ENCODE data around the gene HIRIP3.

DNA sequence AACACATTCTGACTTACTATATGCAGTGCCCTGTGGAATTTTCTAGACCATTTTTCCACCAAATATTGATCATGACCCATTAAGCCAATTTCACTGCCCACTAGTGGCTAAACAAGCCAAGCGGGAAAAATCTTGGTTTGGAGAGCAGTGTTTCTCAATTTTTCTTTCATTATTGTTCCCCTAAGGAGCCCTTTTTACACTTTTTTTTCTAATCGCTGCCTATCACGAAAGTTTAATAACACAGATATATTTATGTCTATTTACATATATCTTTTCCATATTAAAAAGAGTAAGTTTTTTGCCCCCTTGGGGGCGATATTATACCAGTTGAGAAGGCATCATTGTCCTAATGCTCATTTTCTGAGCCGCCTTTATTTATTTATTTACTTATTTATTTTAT is 46.4 kb upstream of the HIRIP3 start:
- TF ChIP-seq, protein P1, sequence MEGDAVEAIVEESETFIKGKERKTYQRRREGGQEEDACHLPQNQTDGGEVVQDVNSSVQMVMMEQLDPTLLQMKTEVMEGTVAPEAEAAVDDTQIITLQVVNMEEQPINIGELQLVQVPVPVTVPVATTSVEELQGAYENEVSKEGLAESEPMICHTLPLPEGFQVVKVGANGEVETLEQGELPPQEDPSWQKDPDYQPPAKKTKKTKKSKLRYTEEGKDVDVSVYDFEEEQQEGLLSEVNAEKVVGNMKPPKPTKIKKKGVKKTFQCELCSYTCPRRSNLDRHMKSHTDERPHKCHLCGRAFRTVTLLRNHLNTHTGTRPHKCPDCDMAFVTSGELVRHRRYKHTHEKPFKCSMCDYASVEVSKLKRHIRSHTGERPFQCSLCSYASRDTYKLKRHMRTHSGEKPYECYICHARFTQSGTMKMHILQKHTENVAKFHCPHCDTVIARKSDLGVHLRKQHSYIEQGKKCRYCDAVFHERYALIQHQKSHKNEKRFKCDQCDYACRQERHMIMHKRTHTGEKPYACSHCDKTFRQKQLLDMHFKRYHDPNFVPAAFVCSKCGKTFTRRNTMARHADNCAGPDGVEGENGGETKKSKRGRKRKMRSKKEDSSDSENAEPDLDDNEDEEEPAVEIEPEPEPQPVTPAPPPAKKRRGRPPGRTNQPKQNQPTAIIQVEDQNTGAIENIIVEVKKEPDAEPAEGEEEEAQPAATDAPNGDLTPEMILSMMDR (IDR thresholded peaks at IDR 0.05): peak in 3 of 4 experiments; percentile 20 to 43 (median 28)
- TF ChIP-seq POLR2AphosphoS5 (IDR thresholded peaks at IDR 0.05) (no peak), POLR2A (IDR thresholded peaks at IDR 0.05) (no peak)
